ENCODE results near the gene ZG16.
"Not testable (repeated sequence)": the region's sequence is repeated elsewhere in the genome, so short reads cannot be mapped to it uniquely, and the experiment has no call there.

- not testable (repeated sequence) for TF ChIP-seq POLR2A (IDR thresholded peaks at IDR 0.05; ENCODE audit: low read depth, low read length); TAF1 (IDR thresholded peaks at IDR 0.05; ENCODE audit: low read depth, low read length); POLR2AphosphoS5 (IDR thresholded peaks at IDR 0.05; ENCODE audit: low read depth, low read length); PAX5 (IDR thresholded peaks at IDR 0.05; ENCODE audit: insufficient read depth, low read length, severe bottlenecking)
These were observed 46.1 kb upstream of the ZG16 start for GRCh38 chr16:29731768-29732601.

All from GM12891 (cell line).